GM23338 (cell line): ENCODE measurements around the gene KCNT1. TPM values are rescaled to one million over a fixed set of nuclear protein-coding genes. Genes with fewer than 3 reads are reported as not detected.

Experiments used
- ATAC-seq: fragments of 200-7000 bp; cut with Tn5 transposase; 3 replicates; pipeline ENCODE4 v1.9.1; 2020
- DNase-seq: peaks from one replicate; pipeline ENCODE4 v3.0.0-alpha.2; 2015; ENCODE audit warnings: low spot score
- H2AFZ ChIP-seq: fragments of 200-600 bp; sonication (generic); 2 replicates; pipeline ENCODE4 v1.8.0; 2016; ENCODE audit warnings: antibody characterized with exemption, mild to moderate bottlenecking, moderate library complexity
- H3F3A ChIP-seq: fragments of 200-600 bp; sonication (generic); replicated peaks from 2 replicates; pipeline ENCODE4 v1.8.0; 2017; ENCODE audit warnings: antibody characterized with exemption, mixed run types, low read depth
- H3K27ac ChIP-seq: fragments of 200-600 bp; sonication (generic); 2 replicates; pipeline ENCODE4 v1.6.1; 2016; ENCODE audit warnings: low read depth
- H3K27me3 ChIP-seq: fragments of 200-600 bp; sonication (generic); 2 replicates; pipeline ENCODE4 v1.8.0; 2016; ENCODE audit warnings: mild to moderate bottlenecking, mixed run types, moderate library complexity; ENCODE audit not compliant: insufficient read depth
- H3K36me3 ChIP-seq: fragments of 200-600 bp; sonication (generic); 2 replicates; pipeline ENCODE4 v1.8.0; 2016; ENCODE audit warnings: mild to moderate bottlenecking; ENCODE audit not compliant: insufficient read depth
- H3K4me1 ChIP-seq: fragments of 200-600 bp; sonication (generic); 2 replicates; pipeline ENCODE4 v1.8.0; 2016; ENCODE audit warnings: mild to moderate bottlenecking, moderate library complexity; ENCODE audit not compliant: insufficient read depth
- H3K4me2 ChIP-seq: fragments of 200-600 bp; sonication (generic); 2 replicates; pipeline ENCODE4 v1.7.1; 2017; ENCODE audit warnings: mixed run types
- H3K4me3 ChIP-seq: fragments of 200-600 bp; sonication (generic); 2 replicates; pipeline ENCODE4 v1.6.1; 2016; ENCODE audit warnings: mixed run types
- H3K79me2 ChIP-seq: fragments of 200-600 bp; sonication (generic); replicated peaks from 2 replicates; pipeline ENCODE4 v1.8.0; 2017; ENCODE audit warnings: mild to moderate bottlenecking; ENCODE audit not compliant: insufficient read depth
- H3K9me2 ChIP-seq: fragments of 200-600 bp; sonication (generic); 2 replicates; pipeline ENCODE4 v1.8.0; 2017; ENCODE audit not compliant: insufficient read depth
- H4K20me1 ChIP-seq: fragments of 200-600 bp; sonication (generic); replicated peaks from 2 replicates; pipeline ENCODE4 v1.8.0; 2017; ENCODE audit warnings: mild to moderate bottlenecking; ENCODE audit not compliant: insufficient read depth
- H3K27ac Mint-ChIP-seq: 2 replicates; pipeline ENCODE4 v1.8.0; 2020; ENCODE audit warnings: inconsistent platforms, mild to moderate bottlenecking, moderate library complexity, mixed read lengths
- H3K27me3 Mint-ChIP-seq: 3 replicates; pipeline ENCODE4 v1.8.0; 2022; ENCODE audit warnings: low read depth, mild to moderate bottlenecking, moderate library complexity, mixed read lengths, inconsistent platforms; ENCODE audit not compliant: insufficient read depth, poor library complexity
- H3K36me3 Mint-ChIP-seq: 3 replicates; pipeline ENCODE4 v1.8.0; 2021; ENCODE audit warnings: low read depth, mild to moderate bottlenecking, inconsistent platforms, moderate library complexity, mixed read lengths
- H3K4me1 Mint-ChIP-seq: 3 replicates; pipeline ENCODE4 v1.8.0; 2020; ENCODE audit warnings: mild to moderate bottlenecking, inconsistent platforms, mixed read lengths
- H3K4me3 Mint-ChIP-seq: 3 replicates; pipeline ENCODE4 v1.8.0; 2021; ENCODE audit warnings: moderate library complexity, mild to moderate bottlenecking, inconsistent platforms, mixed read lengths
- H3K9me3 Mint-ChIP-seq: 3 replicates; pipeline ENCODE4 v1.8.0; 2020; ENCODE audit warnings: moderate library complexity, mild to moderate bottlenecking, inconsistent platforms, mixed read lengths
- CREB1 ChIP-seq: fragments of 250-450 bp; sonication (Bioruptor Pico); IDR thresholded peaks from 2 replicates; pipeline ENCODE4 v1.5.0; 2020; ENCODE audit warnings: low read depth, mild to moderate bottlenecking, moderate library complexity
- EZH2 ChIP-seq: fragments of 200-600 bp; sonication (generic); IDR thresholded peaks from one replicate; pipeline ENCODE4 v1.8.0; 2017; ENCODE audit warnings: antibody characterized with exemption, mild to moderate bottlenecking, low read depth; ENCODE audit not compliant: unreplicated experiment
- EZH2phosphoT487 ChIP-seq: fragments of 200-600 bp; sonication (generic); IDR thresholded peaks from one replicate; pipeline ENCODE4 v1.8.1; 2018; ENCODE audit warnings: antibody characterized with exemption; ENCODE audit not compliant: unreplicated experiment
- JUNB ChIP-seq: IDR thresholded peaks from one replicate; pipeline ENCODE4 v1.6.1; 2016; ENCODE audit warnings: antibody characterized with exemption; ENCODE audit not compliant: unreplicated experiment
- REST ChIP-seq: IDR thresholded peaks from one replicate; pipeline ENCODE4 v1.6.1; 2018; ENCODE audit warnings: antibody characterized with exemption; ENCODE audit not compliant: unreplicated experiment
- ZNF114 ChIP-seq: fragments of 250-450 bp; sonication (Bioruptor Pico); IDR thresholded peaks from 2 replicates; pipeline ENCODE4 v1.5.0; 2020; ENCODE audit warnings: mild to moderate bottlenecking, moderate library complexity
- ZNF462 ChIP-seq: fragments of 250-450 bp; sonication (Bioruptor Pico); IDR thresholded peaks from 2 replicates; pipeline ENCODE4 v1.5.0; 2020; ENCODE audit warnings: mild to moderate bottlenecking, moderate library complexity
- polyA plus RNA-seq: library from polyadenylated mRNA; unstranded; fragments of >200 nt; fragmentation: Nextera tagmentation; extraction: Ambion mirVana; gene quantifications from 2 replicates; pipeline ENCODE4 v1.2.1, GENCODE V29; 2016
- total RNA-seq: library from RNA; depleted of rRNA; stranded (reverse); fragments of >200 nt; shearing (Covaris generic); gene quantifications from 2 replicates; pipeline ENCODE4 v1.2.3, GENCODE V29; 2014

Gene KCNT1
- total and polyA plus RNA-seq, 2 experiments from 2014 or later = 0.05 to 0.28 TPM

- TF ChIP-seq ZNF462 (CRISPR knock-in tag) = no peak
- TF ChIP-seq EZH2phosphoT487 = no peak
Observed at GRCh38 chr9:135826188-135826545, 124.2 kb downstream of the KCNT1 start (continued).

GRCh38 chr9:135827301-135827700 lies 125.3 kb downstream of the KCNT1 start:
- Mint-ChIP-seq H3K9me3 (0 out of 3 replicates have a peak, but pooled peaks cover 4% of the 10 kb centered on the region), H3K27me3 (peaks cover 5% of the 10 kb centered on the region), H3K4me3 (no peak overlapping the region), H3K36me3 (peaks cover 40% of the 10 kb centered on the region), H3K4me1 (no peaks in the 10 kb centered on the region), H3K27ac (no peak overlapping the region; the same call in 1 of the 2 replicates)
- Histone ChIP-seq H3K27me3 (no peaks in the 10 kb centered on the region), H3F3A (no peaks in the 10 kb centered on the region), H3K9me2 (no peaks in the 10 kb centered on the region), H3K4me1 (no peaks in the 10 kb centered on the region), H3K36me3 (no peaks in the 10 kb centered on the region; the same call in 1 of the 2 replicates), H4K20me1 (peaks cover 33% of the 10 kb centered on the region), H3K79me2 (peaks cover 69% of the 10 kb centered on the region), H3K4me2 (no peak overlapping the region), H3K27ac (no peak overlapping the region), H3K4me3 (no peak overlapping the region), H2AFZ (no peak overlapping the region)
- TF ChIP-seq JUNB (no peak), CREB1 (CRISPR knock-in tag) (no peak), ZNF114 (CRISPR knock-in tag) (no peak), REST (no peak), EZH2 (no peak)
- DNase-seq (no peak), ATAC-seq (no peak)
